Hematopoietic multipotent progenitor cell treated with erythropoietin and hydrocortisone succinate and interleukin-3 and kit ligand, for 8 days (in vitro differentiated cells): ENCODE measurements around the gene PCLO.

ENCODE experiments used
- DNase-seq: peaks from one replicate; pipeline ENCODE4 v3.0.0-alpha.2; 2015

The PCLO gene, protein sequence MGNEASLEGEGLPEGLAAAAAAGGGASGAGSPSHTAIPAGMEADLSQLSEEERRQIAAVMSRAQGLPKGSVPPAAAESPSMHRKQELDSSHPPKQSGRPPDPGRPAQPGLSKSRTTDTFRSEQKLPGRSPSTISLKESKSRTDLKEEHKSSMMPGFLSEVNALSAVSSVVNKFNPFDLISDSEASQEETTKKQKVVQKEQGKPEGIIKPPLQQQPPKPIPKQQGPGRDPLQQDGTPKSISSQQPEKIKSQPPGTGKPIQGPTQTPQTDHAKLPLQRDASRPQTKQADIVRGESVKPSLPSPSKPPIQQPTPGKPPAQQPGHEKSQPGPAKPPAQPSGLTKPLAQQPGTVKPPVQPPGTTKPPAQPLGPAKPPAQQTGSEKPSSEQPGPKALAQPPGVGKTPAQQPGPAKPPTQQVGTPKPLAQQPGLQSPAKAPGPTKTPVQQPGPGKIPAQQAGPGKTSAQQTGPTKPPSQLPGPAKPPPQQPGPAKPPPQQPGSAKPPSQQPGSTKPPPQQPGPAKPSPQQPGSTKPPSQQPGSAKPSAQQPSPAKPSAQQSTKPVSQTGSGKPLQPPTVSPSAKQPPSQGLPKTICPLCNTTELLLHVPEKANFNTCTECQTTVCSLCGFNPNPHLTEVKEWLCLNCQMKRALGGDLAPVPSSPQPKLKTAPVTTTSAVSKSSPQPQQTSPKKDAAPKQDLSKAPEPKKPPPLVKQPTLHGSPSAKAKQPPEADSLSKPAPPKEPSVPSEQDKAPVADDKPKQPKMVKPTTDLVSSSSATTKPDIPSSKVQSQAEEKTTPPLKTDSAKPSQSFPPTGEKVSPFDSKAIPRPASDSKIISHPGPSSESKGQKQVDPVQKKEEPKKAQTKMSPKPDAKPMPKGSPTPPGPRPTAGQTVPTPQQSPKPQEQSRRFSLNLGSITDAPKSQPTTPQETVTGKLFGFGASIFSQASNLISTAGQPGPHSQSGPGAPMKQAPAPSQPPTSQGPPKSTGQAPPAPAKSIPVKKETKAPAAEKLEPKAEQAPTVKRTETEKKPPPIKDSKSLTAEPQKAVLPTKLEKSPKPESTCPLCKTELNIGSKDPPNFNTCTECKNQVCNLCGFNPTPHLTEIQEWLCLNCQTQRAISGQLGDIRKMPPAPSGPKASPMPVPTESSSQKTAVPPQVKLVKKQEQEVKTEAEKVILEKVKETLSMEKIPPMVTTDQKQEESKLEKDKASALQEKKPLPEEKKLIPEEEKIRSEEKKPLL (N-terminal part only)

GRCh38 chr7:83162402-83163256 lies at the start of gene PCLO:
Gene PCLO (minus strand): TSS chr7:83162884. CDS start chr7:83162592, 292 bp downstream.
- peak; percentile 11 for DNase-seq

DNA sequence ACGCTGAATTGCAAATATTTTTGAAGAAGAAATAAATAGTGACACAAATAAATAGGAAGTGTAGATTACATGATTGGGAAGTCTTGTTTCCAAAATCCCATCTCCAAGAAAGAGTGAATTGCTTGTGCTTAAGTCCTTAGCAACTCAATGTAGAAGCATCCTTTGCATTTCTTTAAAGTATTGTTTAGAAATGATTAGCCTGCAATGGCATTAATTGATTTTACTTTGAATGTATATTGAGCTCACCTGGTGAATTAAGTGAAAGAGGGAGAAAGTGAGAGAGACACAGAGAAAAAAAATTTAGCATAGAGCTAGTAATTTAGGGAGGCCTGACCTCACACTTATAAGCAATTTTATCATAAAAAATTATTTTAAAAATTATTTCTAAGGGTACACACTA lies 49.0 kb upstream of the PCLO start:
- DNase-seq = no peak

DNA sequence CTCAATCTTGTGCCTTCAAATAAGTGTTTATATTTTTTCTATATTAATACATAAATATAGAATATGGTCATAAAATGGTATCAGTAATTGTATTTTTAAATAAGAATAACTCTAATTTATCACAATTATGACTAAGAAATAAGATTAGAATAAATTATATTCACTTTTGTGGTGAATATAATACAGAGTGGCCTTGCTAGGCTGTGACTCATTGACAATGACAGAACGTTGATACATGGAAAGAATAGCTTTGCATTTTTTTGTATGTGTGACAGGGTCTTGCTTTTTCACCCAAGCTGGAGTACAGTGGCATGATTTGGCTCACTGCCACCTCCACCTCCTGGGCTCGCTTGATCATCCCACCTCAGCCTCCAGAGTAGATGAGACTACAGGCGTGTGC lies 47.8 kb upstream of the PCLO start:
- DNase-seq = no peak

- no peak for DNase-seq
These were observed 42.0 kb upstream of the PCLO start for GRCh38 chr7:83204715-83205114.

DNA sequence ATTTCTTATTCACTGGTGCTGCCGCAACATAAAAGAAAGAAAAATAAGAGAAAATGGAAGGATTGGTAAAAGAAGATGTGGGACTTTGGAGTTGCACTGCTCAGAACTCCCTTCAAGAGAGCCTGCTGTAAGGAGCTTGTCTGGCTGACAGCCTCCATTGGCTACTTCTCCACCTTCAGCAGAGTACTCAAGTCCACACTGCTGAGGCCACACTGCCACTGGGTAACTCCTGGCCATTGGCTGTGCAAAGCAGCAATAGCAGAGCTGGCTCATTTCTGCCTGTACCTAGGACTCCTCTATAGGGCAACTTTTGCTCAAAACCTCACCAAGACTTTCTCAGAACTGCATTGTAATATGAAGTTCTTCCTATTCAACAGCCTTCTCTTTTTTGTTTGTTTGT lies 38.7 kb upstream of the PCLO start:
- no peak for DNase-seq

DNA sequence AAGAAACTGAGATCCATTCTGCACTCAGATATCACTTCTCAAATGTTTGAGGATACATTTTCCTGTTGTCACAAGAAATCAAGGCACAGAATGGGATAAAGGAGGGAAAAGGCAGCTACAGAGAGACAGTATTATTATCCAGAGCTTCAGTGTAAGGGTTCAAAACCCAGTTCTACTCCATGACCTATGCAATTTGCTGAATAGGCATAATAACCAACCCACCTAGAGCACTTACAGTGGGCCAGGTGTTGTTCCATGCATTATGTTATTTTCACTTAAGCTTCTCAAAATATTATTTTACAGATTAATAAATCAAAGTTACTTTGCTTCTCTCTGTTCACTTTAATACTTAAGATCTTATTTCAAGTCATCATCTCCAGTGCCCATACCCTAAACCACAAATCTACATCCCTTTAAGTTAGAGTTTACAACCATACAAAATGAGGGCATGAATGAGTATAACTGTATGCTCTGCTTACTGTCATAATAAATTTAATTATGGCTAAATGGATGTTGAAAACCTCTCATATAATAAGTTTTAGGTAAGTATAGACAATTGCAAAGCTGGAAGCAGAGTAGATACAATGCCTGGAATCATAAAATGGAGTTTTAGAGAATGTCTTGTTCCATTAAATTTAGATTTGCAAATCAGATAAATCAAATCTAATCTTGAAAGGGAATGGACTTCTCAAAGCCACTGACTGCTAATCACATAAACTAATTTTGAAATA lies 28.1 kb upstream of the PCLO start:
- DNase-seq = no peak

DNA sequence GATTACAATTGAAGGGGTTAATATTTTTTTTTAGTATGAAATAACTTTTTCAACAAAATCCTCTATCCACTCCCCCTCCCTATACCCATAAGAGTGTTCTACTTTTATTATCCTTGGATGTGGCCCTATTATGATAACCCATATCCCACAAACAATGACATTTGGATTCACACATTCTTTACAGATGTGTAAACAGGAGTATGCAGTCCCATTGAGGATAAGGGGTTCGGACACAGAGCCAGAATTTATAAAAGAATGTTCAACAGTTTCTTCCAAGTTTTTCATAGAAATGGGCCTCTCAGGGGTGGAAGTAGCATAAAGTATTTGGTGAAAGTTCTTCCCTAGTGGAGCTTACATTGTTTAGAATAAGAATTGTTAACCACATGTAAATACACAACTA lies 16.1 kb upstream of the PCLO start:
- DNase-seq = no peak

- no peak for DNase-seq
These were observed 15.4 kb upstream of the PCLO start for GRCh38 chr7:83178066-83178465.

GRCh38 chr7:83173664-83174063 lies 11.0 kb upstream of the PCLO start:
- no peak for DNase-seq

DNA sequence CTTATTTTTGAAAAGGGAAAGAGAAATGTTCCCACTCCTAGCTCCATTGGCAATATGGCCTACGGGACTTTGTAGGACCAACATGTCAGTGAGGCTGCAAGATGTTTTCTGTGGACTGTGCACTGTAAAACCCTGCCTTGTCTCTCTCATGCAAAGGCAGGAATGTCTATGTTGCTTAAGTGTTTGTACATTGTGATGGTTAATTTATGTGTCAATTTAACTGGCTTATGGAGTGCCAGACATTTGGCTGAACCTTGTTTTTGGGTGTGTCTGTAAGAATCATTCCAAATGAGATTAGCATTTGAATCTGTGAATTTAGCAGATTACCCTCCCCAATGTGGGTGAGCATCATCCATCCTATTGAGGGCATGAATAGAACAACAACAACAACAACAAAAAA lies 4.1 kb upstream of the PCLO start:
- no peak for DNase-seq

GRCh38 chr7:83161899-83162401 lies 734 bp downstream of the PCLO start:
- no peak for DNase-seq

DNA sequence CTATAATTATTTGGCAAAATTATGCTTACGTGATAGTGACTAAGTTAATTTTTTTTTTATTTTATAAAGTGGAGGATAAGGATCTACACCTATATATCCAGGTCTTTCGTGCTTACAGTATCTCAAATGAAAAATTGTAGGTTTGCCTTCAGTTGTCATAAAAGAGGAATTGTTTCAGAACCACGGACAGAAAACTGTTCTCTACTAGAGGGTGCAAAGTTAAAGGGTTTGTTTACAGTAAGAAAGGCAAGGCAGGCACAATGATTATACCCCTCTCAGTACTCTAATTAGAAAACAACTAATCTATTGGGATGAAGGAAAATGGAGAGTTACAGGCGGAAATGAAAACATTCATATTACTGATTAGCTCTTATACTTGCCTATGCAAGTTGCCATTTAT lies 1.5 kb downstream of the PCLO start:
- DNase-seq = no peak

GRCh38 chr7:83159731-83160130 lies 3.0 kb downstream of the PCLO start:
- no peak for DNase-seq

- DNase-seq = no peak
These were observed 6.7 kb downstream of the PCLO start for GRCh38 chr7:83156006-83156405.

GRCh38 chr7:83155407-83155806 lies 7.3 kb downstream of the PCLO start:
- DNase-seq = no peak

GRCh38 chr7:83153419-83153818 lies 9.3 kb downstream of the PCLO start:
- no peak for DNase-seq

DNA sequence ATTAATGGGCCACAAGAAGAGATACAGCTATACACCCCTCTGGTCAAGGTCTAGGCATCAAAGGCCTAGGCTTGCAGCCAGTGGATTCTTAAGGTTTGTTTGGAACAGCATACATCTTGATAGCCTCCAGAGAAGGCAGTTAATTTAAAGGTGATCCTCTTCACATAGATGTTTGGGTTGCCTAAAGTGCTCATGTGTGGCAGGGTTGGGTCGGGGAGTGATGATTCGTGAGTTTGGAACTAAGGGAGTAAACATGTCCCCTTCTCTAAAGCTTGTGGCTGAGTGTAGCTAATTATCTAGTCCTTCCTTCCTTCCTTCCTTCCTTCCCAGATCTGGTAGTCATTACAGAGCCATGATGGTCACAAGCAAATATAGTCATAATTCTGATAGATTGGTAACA lies 12.4 kb downstream of the PCLO start:
- DNase-seq = no peak

DNA sequence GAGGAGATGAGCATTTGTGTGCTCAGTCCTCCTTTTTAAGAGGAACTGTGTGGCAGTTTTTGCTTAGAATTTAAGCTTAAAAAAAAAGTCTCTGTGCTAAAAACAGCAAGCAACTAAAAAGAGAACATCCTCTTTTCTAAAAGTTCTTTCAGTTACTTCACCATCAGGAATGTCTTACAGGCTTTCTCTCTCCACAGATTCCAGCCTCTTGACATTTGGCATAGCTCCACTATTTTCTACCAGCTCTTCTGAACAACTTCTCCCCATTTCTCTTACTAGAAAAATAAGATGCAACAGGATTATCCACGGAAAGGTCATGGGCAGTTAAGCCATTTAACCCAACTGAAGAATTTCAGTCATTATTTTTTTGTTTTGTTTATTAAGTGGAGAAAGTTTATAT lies 13.2 kb downstream of the PCLO start:
- no peak for DNase-seq

DNA sequence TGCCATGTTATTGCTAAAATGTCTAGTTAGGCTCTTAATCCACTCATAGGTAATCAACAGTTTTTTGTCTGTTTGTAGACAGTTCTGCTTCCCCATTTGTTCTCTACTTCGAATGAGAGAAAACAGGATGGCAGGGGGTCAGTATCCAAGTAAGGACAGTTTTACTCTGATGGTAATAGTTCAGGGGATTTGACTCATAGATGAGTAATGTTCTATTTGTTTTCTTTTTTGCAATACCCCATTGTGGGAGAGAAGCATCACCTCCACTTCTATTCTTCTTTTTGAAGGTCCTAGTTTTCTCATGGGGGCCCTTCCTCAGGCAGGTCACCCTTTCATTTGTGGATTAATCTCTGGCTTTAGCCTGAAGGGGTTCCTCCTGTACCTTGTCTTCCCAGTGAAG lies 13.9 kb downstream of the PCLO start:
- DNase-seq = no peak

DNA sequence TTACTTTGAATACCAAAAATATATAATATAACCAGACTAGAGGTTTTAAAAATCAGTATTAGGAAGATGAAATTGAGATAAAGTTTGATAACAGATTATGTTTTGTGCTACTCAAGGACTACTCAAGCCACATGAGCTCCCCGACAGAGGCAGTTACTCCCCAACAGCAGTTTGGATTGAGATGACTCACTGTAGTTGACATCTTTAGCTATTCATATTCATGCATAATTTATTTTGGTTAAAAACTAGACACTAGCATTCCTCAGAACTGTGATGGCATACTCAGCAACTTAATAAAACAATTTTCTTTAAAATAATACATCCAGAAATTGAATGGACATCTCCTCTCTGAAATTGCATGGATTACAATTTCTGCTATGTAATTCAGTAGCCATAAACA lies 19.6 kb downstream of the PCLO start:
- no peak for DNase-seq

- DNase-seq = no peak
These were observed 20.3 kb downstream of the PCLO start for GRCh38 chr7:83142365-83142764.

DNA sequence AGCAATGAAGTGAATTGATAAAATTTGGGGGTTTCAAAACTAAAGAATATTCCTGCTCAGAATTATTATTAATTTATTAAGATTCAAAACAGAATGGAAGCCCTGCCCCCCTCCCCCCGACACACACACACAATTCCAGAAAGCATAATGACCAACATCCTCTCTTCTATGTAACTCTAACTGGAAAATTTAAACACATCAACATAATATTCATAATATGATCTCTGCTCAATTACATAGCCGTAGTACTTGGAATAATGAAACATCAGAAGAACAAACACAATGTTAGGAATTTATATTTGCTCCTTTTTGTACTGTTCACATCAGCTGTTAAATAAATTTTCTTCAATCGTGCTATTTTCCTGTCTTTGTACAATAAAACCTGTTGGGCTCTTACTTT lies 20.8 kb downstream of the PCLO start:
- no peak for DNase-seq
